Stimulated activated CD8-positive, alpha-beta memory T cell treated with anti-CD3 and anti-CD28 coated beads, Interleukin-4, amount 100 ng/mL, for 24 hours (primary cell): ENCODE results near the gene SREBF2.
A peak's percentile ranks its signal among the peaks of the same experiment; 100 is the strongest.
"Not testable (repeated sequence)": the region's sequence is repeated elsewhere in the genome, so short reads cannot be mapped to it uniquely, and the experiment has no call there.

ENCODE experiments used
- DNase-seq: peaks from one replicate; pipeline ENCODE4 v3.0.0-alpha.2; 2020; ENCODE audit warnings: low read depth

SREBF2 gene

DNA sequence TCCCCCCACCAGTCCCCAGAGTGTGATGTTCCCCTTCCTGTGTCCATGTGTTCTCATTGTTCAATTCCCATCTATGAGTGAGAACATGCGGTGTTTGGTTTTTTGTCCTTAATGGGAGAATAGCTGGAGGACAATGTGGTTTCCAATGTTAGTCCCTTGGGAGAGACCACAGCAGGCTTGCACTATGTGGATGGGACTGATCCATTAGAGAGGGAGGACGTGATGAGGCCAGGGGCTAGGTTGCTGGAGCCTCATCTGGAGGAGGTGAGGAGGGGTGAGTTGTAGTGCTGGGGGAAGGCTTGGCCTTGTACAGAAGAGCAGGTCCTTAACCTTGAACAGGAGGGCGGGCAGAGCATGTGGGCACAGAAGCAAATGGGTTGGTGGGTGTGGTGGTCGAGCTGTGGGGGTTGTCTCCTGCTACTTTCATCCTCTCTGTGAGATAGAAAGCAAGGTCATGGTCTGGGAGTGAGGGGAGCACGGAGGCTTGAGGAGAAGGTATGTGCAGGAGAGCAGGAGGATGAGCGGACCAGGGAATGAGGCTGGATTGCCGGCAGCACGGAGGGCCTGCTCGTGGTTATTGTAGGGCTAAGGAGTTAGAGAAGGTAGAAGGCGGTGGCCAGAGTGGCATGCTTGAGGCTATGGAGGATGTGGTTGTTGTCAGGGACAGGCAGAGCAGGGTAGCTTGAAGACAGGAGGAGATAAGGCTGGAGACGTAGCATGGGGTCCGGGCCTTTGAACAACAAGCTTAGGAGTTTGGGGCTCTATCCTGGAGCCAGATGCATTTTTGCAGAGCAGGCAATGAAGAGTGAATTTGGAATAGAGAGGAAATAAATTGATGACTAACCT, 11.2 kb upstream of the SREBF2 start:
- no peak for DNase-seq

DNA sequence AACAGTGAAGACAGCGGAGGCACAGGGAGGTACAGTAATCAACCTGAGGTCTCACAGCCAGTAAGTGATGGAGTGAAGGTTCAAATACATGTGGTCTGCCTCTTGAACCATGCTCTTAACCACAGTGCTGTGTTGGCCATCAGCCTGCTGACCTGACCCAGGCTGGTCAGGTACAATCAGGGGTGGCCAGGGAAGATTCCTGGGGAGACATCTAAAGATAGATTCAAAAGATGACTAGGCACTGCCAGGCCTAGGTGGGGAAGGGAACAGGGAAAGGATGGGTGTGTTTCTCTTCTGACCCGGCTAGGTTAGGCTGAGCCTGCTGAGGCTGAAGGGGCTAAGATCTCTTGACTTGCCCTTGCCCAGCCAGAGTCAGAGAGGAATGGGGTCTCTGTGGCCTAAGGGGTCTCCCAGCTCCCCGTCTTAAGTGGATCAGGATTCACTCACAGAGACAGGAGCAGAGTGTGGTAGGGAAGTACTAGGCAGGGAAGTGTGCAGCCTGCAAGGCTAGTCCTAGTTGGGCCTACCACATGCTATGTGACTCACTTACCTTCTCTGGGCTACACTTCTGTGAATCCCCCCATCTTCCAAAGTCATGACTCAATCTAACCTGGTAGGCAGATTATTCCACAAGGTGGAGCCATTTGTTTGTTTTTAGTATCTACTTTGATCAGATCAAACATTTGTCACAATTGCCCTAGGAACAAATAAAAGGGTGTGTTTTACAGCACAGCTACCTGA, 10.4 kb upstream of the SREBF2 start:
- DNase-seq: no peak

DNA sequence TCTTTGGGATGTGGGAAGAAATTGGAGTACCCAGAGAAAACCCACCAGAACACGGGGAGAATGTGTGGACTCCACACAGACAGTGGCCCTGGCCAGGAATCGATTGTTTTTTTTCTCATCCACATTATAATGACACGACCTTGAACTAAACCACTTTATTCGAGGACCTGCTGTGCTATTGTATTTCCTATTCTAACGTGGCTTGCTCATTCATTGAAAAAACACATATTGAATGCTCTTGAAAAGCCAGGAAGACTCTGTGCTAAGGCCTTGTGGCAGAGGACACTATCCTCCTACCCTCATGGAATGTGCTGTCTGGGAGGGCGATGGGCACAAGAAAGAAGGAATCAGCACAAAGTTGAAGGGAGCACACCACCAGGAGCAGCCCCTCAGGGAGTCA, 9.1 kb upstream of the SREBF2 start:
- DNase-seq: no peak

DNA sequence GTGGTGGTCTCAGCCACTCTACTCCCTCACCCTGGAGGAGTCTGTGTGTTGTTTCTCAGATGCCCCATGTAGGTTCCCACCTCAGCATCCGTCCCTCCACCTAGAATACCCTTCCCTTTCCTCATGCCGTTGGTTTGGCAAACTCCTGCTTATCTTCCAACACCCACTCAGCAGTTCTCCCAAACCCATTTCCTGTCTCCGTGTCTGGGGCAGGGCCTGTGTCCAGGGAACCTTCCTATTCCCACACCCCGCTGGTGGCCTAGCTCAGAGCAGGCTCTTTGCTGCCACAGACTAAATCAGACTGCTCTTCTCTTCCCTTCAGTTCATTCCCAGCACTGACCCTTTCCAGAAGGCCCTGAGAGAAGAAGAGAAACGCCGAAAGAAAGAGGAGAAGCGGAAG, 7.5 kb upstream of the SREBF2 start:
- no peak for DNase-seq

GRCh38 chr22:41826021-41826420, 6.9 kb upstream of the SREBF2 start:
- DNase-seq: no peak

DNA sequence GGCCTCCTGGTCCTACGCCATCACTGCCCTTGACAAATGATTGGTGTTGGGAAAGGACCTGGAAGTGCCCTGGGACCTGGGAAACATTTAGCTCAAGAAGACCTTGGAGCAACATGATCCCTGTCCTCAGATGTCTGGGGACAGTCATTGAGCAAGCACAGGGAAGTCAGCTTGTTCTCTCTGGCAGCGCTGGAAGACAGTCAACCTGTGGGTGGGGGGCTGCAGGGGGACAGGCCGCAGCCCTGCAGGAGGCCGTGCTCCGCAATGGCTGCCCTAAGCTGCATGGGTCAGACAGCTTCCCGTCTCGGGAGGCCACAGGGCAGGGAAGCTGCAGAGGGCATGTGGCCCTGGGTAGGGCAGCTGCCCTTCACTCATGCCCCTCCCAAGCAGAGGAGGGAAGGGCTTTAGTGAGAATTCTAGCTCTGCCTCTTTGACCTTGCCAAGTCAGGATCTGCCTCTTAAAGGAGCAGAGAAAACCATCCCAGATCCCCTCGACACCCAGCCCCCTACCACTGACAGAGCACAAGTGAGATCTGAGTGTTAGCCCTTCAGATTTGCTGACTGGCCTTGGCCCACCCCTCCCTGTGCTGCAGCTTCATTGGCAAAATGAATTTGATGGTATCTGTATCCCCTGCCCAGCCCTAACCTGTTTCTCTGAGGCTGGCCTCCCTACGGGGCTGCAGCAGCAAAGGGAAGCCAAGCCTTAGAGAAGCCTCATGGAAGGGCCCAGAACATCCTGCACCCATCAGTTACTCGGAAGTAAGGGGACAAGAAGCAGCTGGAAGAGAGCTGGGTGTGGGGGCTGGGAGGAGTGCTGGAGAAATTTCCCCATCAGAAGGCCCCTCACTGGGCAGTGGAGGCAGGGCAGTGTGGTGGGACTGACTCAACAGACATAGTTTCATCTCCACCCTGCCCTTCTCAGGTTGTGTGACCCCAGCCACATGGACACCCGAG, 6.2 kb upstream of the SREBF2 start:
- no peak for DNase-seq

DNA sequence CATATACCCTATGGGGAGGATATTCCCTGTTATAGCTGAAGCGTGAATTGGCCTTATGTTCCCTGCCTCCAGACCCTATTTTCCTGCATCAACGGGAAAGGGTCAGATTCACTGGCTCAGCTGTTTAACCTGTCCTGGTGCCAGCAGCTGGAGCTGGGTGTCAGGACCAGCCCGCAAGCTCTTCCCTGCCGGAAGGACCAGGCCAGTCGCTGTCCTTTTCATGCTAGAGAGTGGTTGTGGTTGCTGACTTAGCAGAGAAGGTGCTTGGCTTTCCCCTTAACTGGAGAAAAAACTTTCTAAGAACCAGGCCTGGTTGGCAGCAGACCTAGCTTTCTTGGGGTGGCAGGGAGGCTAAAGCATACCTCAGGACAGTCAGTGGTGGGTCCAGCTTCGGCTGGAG, 5.2 kb upstream of the SREBF2 start:
- no peak for DNase-seq

DNA sequence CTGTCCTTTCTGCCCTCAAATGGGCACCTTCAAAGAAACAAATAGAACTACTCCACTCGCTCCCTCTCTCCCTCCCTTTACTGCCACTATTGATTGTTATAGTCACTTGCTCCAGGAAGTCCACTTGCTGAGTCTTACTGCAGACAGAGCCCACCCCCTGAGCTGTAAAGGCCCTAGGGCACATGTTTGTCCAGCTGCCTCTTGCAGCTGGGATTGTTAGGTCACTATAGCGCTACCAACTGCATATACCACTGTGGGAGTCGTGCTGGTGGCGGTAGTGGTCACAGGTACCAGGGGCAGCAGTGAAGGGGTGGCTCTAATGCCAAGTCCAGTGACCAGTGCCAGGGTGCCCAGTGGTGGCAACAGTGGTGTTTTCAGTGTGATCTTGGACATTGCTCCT, 4.4 kb upstream of the SREBF2 start:
- no peak for DNase-seq

DNA sequence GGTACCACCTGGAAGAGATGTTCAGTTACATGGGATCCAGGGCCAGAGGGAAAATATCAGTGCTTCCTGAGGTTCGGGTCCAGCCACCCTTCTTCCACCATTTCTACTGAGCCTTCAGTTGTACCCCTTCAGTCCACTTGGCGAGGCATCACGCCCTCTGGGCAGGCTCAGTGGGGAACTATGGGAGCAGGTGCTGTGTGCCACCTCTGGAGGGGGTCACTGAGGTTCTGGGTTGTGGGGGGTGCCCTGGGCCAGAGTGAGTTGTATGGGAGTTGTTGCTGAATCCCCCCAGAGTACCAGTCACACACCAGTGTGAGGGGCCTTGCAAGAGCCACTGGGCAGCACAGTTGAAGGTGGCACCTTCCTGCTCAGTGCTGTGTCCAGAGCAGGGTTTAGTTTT, 2.7 kb upstream of the SREBF2 start:
- no peak for DNase-seq

- no peak for DNase-seq
Measured at GRCh38 chr22:41831383-41831782, 1.5 kb upstream of the SREBF2 start.

DNA sequence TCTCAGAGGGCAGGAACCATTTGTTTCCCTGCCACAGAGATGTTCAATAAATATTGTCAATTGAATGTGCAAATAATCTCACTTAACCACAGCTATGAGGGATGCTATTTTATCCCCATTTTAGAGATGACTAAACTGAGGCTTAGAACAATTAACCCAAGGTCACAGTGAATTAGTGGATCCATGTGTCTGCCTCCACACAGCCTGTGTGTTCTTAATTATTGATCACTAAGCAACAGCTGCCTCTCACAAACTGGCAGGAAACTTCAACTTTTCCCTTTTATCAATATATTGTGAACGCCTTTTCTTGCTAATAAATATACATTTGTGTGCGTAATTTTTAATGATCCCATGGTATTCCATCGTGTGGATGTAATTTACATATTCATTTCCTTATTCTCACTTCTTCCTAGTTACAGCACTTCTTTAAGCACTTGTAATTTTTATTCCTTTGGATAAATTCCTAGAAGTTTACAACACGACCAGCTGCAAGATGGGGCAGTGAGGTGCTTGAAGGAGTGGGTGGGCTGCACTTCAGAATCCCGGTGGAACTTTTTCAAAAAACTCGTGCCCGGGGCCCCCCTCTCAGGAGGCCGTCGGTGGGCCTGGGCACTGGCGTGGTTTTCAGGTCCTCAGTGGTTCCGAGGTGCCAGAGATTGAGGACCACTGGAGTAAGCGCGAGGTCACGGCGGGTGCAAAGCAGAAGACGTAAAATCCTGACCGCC, 915 bp upstream of the SREBF2 start:
- DNase-seq: peak; percentile 7

DNA sequence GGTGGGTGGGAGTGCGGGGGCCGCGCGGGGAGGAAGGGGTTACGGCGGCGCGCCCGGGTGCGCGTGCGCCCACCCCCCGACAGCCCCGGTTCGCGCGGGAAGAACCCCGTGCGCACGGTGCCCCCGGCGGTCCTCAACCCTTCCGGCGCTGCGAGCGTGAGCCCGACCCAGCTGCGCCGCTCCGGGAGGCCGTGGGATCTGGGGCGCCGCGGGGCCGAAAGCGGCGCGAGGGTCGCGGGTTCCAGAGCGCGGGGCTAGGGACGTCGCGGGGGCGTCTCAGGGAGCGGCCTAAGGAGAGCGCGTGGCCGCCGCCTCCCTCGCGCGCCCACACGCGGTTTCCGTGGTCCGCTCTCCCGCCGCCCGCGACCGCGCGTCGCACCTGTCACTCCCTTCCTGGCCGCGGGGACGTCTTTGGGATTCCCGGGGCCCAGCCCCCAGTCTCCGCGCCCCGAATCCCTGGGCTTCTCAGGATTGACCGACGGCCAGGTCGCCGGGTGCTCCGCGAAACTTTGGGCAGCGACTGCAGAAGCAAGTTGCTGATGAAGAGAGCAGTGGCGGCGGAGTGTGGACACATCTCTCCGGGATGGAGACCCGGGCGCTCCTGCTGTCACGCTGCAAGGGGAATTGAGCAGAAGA, 582 bp downstream of the SREBF2 start:
- peak; percentile 32 for DNase-seq

DNA sequence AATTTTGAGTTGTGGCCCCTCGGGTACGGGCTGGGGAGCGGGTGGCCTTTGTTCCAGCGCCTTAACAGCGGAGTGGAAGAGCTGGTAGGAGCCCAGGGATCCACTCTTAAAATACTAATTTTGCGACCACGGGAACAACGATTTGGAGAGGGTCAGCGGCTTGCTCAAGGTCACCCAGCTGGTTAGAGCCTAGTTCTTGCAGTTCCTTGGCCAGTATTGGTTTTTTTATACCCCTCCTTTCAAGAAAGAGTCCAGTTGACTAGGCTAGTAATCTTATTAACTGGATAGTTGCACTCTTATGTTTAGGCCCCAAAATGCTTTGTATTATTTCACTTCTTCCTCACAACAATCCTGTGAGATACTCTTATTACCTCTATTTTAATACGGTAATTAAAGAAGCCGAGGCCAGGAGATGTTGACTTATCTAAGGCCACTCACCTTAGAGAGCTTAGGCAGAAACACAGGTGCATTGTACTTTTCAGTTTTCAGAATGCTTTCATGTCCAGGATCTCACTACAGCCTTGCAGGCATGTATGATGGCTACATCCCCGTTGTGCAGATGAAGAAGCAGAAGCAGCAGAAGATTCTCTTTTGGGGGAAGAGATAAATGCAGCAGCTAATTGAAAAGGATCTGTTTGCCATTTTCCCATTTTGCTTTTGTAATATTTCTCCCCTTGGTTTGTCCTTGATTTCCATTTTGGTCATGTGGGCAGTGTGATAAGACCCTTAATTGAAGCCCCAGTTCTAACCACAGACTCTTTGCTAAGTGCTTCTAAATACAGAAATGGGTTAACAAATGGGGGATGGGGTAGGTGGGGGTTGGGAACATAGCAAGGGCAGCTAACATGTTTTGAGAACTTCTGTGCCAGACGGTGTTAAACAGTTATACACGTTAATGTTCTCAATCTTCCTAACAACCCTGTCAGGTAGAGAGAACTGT, 1.4 kb downstream of the SREBF2 start:
- DNase-seq: no peak

DNA sequence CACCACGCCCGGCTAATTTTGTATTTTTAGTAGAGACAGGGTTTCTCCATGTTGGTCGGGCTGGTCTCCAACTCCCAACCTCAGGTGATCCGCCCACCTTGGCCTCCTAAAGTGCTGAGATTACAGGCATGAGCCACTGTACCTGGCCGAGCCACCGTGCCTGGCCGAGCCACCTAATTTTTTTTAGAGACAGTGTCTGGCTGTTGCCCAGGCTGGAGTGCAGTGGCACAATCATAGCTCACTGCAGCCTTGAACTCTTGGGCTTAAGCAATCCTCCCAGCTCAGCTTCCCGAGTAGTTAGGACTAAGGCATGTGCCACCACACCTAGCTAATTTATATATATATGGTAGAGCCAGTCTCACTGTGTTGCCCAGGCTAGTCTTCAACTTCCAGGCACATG, 2.6 kb downstream of the SREBF2 start:
- DNase-seq: not testable (repeated sequence)

- no peak for DNase-seq
Measured at GRCh38 chr22:41836551-41836950, 3.6 kb downstream of the SREBF2 start.

- DNase-seq: no peak
Measured at GRCh38 chr22:41838842-41839618, 6.1 kb downstream of the SREBF2 start.

DNA sequence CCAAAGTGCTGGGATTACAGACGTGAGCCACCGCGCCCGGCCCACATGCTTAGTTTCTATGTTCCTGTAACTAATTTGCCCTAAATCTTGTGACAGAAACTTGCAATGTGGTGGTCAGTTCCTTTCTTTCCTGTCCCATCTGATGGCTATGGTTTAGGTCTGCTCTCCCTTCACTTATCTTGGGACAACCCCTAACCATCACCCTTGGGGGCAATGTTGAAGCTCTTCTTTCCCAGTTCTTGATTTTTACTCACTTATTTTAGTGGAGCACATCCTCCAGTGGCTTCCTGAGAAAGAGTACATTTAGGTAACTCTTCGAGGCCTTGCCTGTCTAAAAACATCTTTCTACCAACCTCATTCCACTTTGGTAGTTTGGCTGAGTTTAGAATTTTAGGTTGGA, 7.3 kb downstream of the SREBF2 start:
- DNase-seq: no peak

DNA sequence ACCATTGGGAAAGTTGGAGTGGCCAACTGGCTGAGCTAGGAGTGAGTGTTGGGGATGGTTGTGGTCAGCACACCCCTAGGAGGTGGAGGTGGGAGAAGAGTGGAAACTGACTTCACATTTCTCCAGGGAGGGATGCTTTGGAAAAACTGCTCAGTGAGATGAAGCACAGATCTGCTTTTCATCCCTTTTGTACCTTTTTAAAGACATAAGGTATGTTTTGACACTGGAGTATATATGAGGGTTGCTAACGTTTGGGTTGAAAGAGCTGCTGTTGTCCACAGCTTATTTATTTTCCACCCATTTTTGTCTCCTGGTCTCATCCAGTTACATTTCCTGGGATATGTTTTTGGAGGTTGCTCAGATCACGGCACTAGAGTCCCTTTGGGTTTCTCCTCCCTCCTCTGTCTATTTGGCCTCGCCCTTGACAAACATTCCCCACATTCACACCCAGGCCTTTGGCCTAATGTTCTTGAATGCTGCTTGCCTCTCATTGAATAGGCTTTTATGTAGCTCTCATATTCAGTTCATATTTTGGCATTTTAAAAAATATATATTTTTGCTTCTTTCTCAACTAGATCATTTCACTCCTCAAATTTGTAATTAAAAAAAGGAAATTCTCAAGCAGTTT, 8.3 kb downstream of the SREBF2 start:
- no peak for DNase-seq
